Astrocyte (in vitro differentiated cells and primary cell): ENCODE measurements around the gene HK3.

Experiments used
- CTCF ChIP-seq: IDR thresholded peaks from 2 replicates; pipeline ENCODE4 v1.5.1; 2011; ENCODE audit warnings: low read depth, mild to moderate bottlenecking, inconsistent platforms, low read length, moderate library complexity; ENCODE audit not compliant: insufficient read depth
- EZH2 ChIP-seq: IDR thresholded peaks from 2 replicates; pipeline ENCODE4 v1.6.1; 2012; ENCODE audit warnings: mild to moderate bottlenecking, low read length, inconsistent platforms; ENCODE audit not compliant: insufficient read depth

GRCh38 chr5:176918613-176919012 lies 19.5 kb upstream of the HK3 start:
- TF ChIP-seq EZH2, result no peak
- no peak for TF ChIP-seq CTCF
